HuH-7 (cell line): ENCODE data around the gene PRKCB.

ENCODE experiments used
- DNase-seq: peaks from one replicate; pipeline ENCODE4 v3.0.0; 2011; ENCODE audit warnings: low spot score

PRKCB gene

GRCh38 chr16:23835390-23836077 is at the start of gene PRKCB:
Gene PRKCB, plus strand, starts transcription at chr16:23835983.
- DNase-seq: no peak

DNA sequence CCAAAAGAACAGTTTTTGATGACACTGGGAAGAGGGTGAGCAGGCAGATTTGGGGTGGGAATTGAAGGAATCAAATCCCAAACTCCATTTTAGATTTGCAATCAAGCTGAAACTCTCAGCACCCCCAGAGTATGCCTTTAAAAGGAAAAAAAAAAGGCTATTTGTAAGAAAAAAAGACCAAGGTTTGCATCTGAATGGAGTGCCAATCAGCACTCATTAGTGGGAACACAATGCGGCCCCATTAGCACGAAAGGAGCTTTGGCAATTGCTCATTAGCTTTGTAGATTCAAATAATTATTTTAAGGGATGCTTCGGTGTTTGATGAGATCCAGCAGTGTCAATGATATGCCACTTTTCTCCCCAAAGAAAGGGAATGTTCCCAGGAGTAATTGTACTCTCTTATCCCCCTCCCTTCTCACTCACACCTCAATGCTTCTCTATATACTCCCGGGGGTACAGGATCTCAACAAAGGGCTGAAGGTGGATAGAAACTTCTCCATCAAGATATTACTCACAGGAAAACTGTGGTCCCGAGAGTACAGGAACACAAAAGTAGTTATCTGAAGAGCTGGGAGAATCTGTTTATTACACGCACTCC is 48.7 kb upstream of the PRKCB start:
- no peak for DNase-seq

GRCh38 chr16:23788685-23789084 is 47.1 kb upstream of the PRKCB start:
- DNase-seq: no peak

DNA sequence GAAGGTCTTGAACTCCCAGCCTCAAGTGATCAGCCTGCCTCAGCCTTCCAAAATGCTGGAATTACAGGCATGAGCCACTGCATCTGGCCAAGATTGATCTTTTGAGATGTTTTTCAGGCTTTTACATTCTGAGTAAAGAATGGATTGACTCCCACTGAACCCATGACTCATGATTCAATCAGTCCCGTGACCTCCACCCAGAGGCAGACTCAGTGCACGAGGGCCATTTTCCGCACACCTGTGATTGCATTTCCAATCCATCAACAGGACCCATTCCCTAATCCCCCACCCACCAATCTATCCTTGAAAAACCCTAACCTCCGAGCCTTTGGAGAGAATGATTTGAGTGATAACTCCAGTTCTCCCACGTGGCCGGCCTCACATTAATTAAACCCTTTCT is 40.4 kb upstream of the PRKCB start:
- no peak for DNase-seq

GRCh38 chr16:23796941-23797340 is 38.8 kb upstream of the PRKCB start:
- DNase-seq: no peak

GRCh38 chr16:23801378-23801777 is 34.4 kb upstream of the PRKCB start:
- peak; percentile 52 for DNase-seq

GRCh38 chr16:23802776-23803175 is 33.0 kb upstream of the PRKCB start:
- no peak for DNase-seq

DNA sequence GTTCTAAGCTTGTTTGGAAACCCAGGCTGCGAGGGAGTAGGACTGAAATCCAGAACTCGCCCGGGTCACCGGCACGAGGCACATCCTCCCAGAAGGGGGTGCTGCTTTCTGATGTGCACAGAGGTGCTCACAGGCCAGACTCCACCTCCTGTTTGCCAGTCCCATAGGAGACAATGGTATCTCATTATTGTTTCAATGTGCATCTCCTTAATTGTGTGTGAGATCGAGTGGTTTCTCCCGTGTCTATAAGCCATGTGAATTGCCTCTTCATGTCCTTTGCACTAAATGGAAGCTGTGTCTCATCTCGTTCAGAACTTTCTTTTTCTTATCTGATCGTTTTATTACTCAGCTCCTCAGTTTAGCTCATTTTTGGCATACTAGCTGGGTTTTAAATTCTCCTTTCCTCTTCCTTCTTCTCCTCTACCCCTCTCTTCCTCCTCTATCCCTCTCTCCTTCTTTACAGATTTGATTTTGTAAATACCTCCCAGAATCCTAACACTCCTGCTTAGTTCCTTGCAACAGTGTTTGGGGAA is 32.1 kb upstream of the PRKCB start:
- peak; percentile 43 for DNase-seq

- no peak for DNase-seq
Observed at GRCh38 chr16:23807028-23807427, 28.8 kb upstream of the PRKCB start.

GRCh38 chr16:23821467-23821866 is 14.3 kb upstream of the PRKCB start:
- no peak for DNase-seq

DNA sequence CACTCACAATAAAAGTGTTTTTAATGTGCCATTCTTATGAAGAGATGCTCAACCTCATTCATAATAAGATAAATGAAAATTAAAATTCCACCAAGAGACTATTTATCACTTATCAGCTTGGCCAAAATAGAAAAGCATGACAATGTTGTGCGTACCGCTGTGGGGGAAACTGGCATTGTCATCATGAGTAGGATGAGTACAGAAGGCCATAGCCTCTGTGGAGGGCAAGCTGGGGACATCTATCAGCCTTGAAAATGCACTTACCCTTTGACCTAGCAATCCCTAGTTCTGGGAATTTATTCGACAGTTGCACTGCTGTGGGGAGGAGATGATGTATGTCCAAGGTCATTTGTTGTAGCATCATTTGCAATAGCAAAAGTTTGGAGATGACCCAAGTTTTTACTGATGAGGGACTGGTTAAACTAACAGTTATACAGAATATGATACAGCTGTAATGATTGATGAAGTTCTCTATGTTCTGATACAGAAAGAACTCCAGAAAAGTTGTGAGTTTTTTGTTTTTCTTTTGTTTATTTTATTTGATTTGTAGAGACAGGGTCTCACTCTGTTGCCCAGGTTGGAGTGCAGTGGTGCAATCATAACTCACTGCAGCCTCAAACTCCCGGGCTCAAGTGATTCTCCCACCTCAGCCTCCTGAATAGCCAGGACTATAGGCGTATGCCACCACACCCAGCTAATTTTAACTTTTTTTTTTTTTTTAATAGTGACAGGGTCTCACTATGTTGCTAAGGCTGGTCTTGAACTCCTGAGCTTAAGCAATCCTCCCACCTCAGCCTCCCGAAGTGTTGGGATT is 13.7 kb upstream of the PRKCB start:
- no peak for DNase-seq

DNA sequence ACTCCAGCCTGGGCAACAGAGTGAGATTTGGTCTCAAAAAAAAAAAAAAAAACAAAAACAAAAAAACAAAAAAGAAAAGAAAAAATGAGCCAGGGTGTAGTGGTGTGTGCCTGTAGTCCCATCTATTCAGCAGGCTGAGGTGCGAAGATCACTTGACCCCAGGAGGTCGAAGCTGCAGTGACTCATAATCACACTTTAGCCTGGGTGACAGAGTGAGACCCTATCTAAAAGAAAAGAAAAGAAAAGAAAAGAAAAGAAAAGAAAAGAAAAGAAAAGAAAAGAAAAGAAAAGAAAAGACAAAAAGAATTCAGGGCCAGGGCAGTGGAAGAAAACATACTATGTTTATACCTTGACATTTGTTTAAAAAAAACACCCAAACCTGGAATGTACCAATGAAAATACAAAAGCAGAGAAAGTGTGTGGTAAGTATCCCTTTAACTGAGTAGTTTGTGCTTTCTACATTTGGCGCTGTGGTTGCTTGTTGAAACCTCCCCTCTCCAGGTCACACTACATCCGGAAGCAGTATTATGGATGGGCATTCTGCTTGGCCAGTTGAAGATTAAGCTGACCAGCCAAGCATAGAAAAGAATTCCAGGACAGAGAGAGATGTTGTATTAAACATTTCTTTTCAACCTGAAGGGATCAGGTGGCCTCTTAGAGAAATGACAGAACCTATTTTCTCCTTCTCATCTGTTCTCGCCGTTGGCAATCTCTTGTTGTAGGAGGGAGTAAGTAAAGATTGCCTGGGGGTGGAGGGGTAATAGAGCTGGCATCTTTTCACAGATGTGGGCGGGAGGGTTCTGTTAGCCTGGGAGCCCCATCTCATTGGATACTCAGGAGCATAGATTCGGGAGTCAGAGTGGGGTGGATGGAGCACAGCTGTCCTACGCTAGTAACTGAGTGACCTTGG is 12.1 kb upstream of the PRKCB start:
- DNase-seq: no peak

- no peak for DNase-seq
Observed at GRCh38 chr16:23824909-23825308, 10.9 kb upstream of the PRKCB start.

GRCh38 chr16:23826528-23827045 is 9.2 kb upstream of the PRKCB start:
- DNase-seq: no peak

- DNase-seq: no peak
Observed at GRCh38 chr16:23827057-23827456, 8.7 kb upstream of the PRKCB start.

DNA sequence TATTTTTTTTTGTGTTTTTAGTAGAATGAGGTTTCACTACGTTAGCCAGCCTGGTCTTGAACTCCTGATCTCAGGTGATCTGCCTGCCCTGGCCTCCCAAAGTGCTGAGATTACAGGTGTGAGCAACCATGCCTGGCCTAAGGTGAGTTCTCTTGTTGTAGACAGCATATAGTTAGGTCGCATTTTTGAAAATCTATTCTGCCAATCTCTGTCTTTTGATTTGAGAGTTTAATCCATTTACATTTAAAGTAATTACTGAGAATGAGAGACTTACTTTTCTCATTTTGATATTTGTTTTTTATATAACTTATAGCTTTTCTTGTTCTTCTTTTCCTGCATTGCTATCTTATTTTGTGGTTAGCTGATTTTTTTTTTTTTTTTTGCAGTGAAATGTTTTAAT is 6.3 kb upstream of the PRKCB start:
- DNase-seq: no peak

DNA sequence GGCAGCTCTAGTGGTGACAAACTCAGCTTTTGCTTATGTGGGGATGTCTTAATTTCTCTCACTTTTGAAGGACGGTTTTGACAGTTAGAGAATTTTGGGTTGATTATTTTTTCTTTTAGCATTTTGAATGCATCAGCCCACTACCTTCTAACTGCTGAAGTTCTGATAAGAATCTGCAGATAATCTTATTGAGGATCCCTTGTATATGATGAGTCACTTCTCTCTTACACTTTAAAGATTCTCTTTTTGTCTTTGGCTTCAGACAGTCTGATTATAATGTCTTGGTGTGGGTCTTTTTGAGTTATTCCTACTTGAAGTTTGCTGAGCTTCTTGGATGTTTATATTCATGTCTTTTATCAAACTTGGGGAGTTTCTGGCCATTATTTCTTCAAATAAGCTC is 5.5 kb upstream of the PRKCB start:
- no peak for DNase-seq

DNA sequence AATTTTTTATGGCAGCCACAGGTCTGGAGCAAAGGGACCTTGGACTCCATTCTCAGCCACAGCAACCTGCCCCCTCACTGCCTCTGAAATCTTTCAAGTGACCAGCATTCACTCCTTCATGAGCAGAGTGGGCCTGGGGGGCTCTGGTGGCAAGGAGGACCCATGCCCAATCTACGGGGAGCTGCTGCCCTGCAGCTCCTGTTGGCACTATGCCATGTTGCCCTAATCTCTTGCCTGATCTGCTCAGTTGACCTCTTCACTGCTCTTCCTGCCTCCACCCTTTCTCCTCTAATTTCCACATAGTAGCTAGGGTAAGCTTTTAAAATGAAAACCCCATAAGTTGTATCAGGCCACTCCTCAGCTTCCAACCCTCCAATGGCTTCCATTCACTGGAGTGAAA is 2.9 kb upstream of the PRKCB start:
- DNase-seq: no peak

DNA sequence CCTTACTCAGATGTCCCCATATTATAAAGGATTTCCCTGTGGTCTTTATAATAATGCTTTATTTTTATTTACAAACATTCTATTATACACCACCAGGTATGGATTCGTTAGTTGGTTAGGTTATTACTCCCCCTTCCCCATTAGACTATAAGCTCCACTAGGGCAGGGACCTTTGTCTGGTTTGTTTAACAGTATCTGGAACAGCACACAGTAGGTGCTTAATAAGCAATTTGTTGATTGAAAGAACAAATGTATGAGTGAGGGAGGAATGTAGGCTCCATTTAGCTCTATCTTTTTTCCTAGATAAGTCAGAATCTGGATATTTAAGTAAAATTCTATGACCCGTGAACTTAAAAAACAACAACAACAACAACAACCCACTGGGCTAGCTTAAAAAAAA is 2.3 kb upstream of the PRKCB start:
- no peak for DNase-seq

DNA sequence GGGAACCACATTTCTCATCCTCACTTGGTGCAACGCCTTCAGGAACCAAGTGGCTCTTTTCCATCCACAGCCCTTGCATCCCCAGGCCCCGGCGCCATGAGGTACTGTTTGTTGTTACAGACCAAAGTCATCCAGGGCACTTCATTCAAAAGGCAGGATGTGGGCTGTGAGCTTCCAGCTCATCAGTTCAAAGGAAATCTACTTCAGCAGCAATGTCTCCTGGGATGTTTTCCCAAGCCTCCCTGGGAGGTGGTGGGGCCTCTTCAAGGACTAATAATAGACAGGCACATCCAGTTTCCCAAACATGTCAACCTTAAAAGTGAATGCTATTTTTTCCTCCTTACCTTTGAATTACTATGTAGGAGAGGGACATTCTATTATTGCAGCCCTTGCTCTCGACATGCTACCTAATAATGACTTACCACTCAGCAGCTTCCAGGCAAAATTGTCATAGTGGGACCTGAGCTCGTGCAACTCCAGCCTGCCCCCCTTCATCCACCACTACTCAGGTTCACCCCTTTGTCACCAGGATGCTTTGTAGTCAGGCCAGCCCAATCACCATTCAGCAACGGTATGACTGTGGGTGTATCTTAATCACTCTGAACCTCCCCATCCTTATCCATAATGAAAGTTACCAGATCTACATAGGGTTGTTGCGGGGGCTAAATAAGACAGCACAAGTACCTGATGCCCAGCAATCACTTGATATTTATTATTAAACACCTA is 1.7 kb upstream of the PRKCB start:
- DNase-seq: no peak

- DNase-seq: no peak
Observed at GRCh38 chr16:23836078-23836403, 258 bp downstream of the PRKCB start.
